Neural cell (in vitro differentiated cells): ENCODE data around the gene VPREB1.
"Not testable (repeated sequence)": the region's sequence is repeated elsewhere in the genome, so short reads cannot be mapped to it uniquely, and the experiment has no call there.

ENCODE experiments used
- CTCF ChIP-seq: fragments of 450-650 bp; IDR thresholded peaks from 2 replicates; pipeline ENCODE4 v1.5.1; 2014; ENCODE audit warnings: antibody characterized with exemption, mild to moderate bottlenecking, moderate library complexity; ENCODE audit not compliant: poor library complexity, severe bottlenecking
- EP300 ChIP-seq: fragments of 450-650 bp; conservative IDR thresholded peaks from 2 replicates; pipeline ENCODE4 v1.6.1; 2014; ENCODE audit warnings: antibody characterized with exemption, mild to moderate bottlenecking, moderate library complexity; ENCODE audit not compliant: poor library complexity, severe bottlenecking
- EZH2 ChIP-seq: fragments of 200-600, 300-800 bp; shearing (Covaris generic), sonication (generic); IDR thresholded peaks from 2 replicates; pipeline ENCODE4 v1.6.1; 2014; ENCODE audit warnings: antibody characterized with exemption, low read length, borderline replicate concordance, mild to moderate bottlenecking; ENCODE audit not compliant: insufficient read depth, poor library complexity, severe bottlenecking
- POLR2AphosphoS5 ChIP-seq: IDR thresholded peaks from 2 replicates; pipeline ENCODE4 v1.6.1; 2012
- RAD21 ChIP-seq: fragments of 450-650 bp; conservative IDR thresholded peaks from 2 replicates; pipeline ENCODE4 v1.6.1; 2014; ENCODE audit warnings: antibody characterized with exemption, mild to moderate bottlenecking, moderate library complexity
- REST ChIP-seq: IDR thresholded peaks from 2 replicates; pipeline ENCODE4 v1.6.1; 2012; ENCODE audit warnings: borderline replicate concordance
- TAF1 ChIP-seq: IDR thresholded peaks from 2 replicates; pipeline ENCODE4 v1.6.1; 2012; ENCODE audit warnings: low read depth

GRCh38 chr22:22263823-22264222 lies 19.2 kb downstream of the VPREB1 start:
- TF ChIP-seq TAF1, CTCF, POLR2AphosphoS5, REST, EZH2, RAD21, EP300: not testable (repeated sequence)
